Mucosa of descending colon (tissue), 3 donors: ENCODE results near the gene TMEM243. TPM values are rescaled to one million over a fixed set of nuclear protein-coding genes. Genes with fewer than 3 reads are reported as not detected.

Source experiments
- ATAC-seq: fragments of 200-7000 bp; cut with Tn5 transposase; one replicate; pipeline ENCODE4 v1.9.1; 2020; ENCODE audit warnings: mild to moderate bottlenecking, moderate library complexity
- DNase-seq, 3 donors: peaks; one replicate each; pipeline ENCODE4 v3.0.0-alpha.2; 2020
- H3K36me3 ChIP-seq: fragments of 200-600 bp; one replicate; pipeline ENCODE4 v1.8.0; 2021; ENCODE audit warnings: low read depth, mild to moderate bottlenecking
- H3K4me1 ChIP-seq: fragments of 200-600 bp; one replicate; pipeline ENCODE4 v1.8.0; 2021; ENCODE audit warnings: low read depth, mild to moderate bottlenecking
- H3K4me3 ChIP-seq: fragments of 200-600 bp; one replicate; pipeline ENCODE4 v1.8.0; 2021; ENCODE audit warnings: mild to moderate bottlenecking
- H3K9me3 ChIP-seq: fragments of 200-600 bp; one replicate; pipeline ENCODE4 v1.8.0; 2021; ENCODE audit warnings: mild to moderate bottlenecking
- intact Hi-C, 2 donors: fragments of 100-400 bp; cut with DNase I in 1 of 2; cut with micrococcal nuclease in 1 of 2; formaldehyde crosslinking; loops; one replicate each; pipeline versions ENCODE4 v1.11.0 to v1.11.1; 2022; cut with DNase I, micrococcal nuclease
- total RNA-seq, 3 donors: library from RNA; stranded (reverse); fragmentation: NEBNext Ultra II Directional in 2 of 3; extraction: Animal tissue kit (Norgen Biotek cat#: 25700) in 2 of 3; gene quantifications; one replicate each; pipeline versions ENCODE4 v1.2.1 to v1.2.4, GENCODE V29; 2021 to 2023
- TF ChIP-seq, protein P1 (sequence below): fragments of 200-600 bp; IDR thresholded peaks from one replicate; pipeline ENCODE4 v1.8.0; 2022; ENCODE audit warnings: antibody characterized with exemption, mild to moderate bottlenecking
- donor health status: DM: no; HTN: no; CAD: no; lungs with moderate emphysema.
- donor health status: DM: no; HTN: no; CAD: no.
- donor health status: DM: no; HTN: yes; CAD: no.

The TMEM243 gene
- total RNA-seq, 3 donors from 2014 or later = 13.8 to 17.5 (median 17.1) TPM

DNA sequence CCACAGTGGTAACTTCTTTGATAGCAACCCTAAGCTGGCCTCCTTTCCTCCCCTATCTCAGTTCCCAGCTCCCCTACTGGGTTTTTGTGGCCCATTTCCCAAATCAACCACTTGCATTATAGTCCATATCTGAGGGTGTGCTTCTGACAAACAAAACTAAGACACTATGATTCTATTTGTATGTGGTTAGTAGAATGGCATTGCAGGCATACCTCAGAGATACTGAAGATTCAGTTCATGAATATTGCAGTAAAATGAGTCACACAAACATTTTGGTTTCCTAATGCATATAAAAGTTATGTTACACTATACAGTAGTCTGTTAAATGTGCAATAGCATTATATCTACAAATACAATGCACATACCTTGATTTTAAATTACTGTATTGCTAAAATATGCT, 15.4 kb upstream of the TMEM243 start:
- ATAC-seq (no peak), DNase-seq (no peak)
- Histone ChIP-seq H3K9me3 (no peaks in the 10 kb centered on the region), H3K36me3 (no peaks in the 10 kb centered on the region), H3K4me1 (no peaks in the 10 kb centered on the region), H3K4me3 (no peak overlapping the region)
- TF ChIP-seq, protein P1, sequence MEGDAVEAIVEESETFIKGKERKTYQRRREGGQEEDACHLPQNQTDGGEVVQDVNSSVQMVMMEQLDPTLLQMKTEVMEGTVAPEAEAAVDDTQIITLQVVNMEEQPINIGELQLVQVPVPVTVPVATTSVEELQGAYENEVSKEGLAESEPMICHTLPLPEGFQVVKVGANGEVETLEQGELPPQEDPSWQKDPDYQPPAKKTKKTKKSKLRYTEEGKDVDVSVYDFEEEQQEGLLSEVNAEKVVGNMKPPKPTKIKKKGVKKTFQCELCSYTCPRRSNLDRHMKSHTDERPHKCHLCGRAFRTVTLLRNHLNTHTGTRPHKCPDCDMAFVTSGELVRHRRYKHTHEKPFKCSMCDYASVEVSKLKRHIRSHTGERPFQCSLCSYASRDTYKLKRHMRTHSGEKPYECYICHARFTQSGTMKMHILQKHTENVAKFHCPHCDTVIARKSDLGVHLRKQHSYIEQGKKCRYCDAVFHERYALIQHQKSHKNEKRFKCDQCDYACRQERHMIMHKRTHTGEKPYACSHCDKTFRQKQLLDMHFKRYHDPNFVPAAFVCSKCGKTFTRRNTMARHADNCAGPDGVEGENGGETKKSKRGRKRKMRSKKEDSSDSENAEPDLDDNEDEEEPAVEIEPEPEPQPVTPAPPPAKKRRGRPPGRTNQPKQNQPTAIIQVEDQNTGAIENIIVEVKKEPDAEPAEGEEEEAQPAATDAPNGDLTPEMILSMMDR = no peak
- intact Hi-C loops = loop anchor here in 1 of 2 donors (5.0 kb wide), 1 partner anchor 308 kb away; no protein-coding TSS in a partner anchor

DNA sequence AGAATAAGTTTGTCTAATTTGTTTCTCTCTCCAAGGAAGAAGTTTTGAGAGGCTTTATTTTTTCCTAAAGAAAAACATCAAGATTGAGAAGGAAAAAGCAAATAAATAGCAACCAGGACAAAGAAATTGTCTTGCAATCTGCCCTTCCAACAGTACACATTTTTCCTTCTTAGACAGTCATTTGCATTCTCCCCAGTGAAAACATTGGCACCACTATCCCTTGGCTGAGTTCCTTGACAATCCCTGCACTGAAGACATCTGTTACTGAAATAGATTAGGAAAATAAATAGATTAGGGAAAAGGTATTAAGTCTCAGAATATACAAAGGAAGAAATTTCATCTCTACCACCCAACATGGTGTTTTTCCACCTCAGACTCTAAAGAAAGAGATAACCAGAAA, 12.2 kb upstream of the TMEM243 start:
- Histone ChIP-seq H3K36me3 (no peaks in the 10 kb centered on the region), H3K9me3 (no peaks in the 10 kb centered on the region), H3K4me1 (no peaks in the 10 kb centered on the region), H3K4me3 (no peak overlapping the region)
- TF ChIP-seq, protein P1 = no peak
- ATAC-seq (no peak), DNase-seq (no peak)
- intact Hi-C loops = no loop called here

DNA sequence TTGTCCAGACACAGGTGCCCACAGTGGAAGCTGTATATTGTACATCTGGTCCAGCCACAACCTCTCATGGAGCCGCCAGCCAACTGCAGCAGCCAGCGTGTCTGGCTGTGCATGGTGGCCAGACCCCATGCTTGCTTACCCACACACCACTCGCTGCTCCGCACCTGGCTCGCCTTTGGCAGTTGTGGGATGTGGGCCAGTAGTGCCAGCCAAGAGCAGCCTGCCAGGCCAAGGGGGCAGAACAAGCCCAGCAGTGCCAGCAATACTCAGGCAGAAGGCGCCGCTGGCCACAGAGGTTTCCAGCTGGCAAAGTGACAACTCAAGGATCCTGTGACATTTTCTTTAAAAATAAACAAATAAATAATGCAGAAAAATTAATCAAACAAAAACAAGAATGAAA, 11.7 kb upstream of the TMEM243 start:
- ATAC-seq = no peak
- Histone ChIP-seq H3K36me3 (no peaks in the 10 kb centered on the region), H3K9me3 (no peaks in the 10 kb centered on the region), H3K4me1 (no peaks in the 10 kb centered on the region), H3K4me3 (no peak overlapping the region)
- DNase-seq = no peak
- intact Hi-C loops = no loop called here
- TF ChIP-seq, protein P1 = no peak

DNA sequence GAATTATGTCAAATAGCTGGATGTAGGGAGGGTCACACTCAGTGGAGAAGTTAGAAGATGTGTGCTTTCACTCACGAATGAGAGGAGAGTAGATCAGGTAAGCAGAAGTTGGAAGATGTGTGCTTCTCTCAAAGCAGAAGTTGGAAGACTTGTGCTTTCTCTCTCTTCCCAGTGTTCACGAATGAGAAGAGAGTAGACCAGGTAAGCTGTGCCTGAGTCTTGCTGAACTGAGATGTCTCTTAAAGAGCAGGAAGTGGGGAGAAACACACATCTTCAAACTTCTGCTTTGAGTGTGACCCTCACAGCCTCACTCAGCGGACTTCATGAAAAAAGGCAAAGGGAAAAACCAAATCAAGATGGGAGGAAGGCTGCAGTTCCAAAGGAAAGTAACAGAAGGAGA, 7.0 kb upstream of the TMEM243 start:
- ATAC-seq = no peak
- intact Hi-C loops = no loop called here

DNA sequence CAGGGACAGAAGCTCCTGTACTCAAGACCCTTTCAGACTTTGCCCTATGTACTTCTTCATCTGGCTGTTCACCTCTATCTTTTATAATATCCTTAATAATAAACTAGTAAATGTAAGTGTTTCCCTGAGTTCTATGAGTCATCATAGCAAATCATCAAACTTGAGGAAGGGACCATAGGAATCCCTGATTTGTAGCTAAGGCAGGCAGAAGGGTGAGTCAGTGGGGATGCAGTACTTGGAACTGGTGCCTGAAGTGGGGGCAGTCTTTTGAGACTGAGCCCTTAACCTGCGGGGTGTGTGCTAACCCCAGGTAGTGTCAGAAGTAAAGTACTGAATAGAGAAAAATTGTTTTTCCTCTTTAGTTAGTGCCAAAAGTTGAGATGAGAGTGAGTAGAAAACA, 6.2 kb upstream of the TMEM243 start:
- Histone ChIP-seq H3K9me3 (no peaks in the 10 kb centered on the region), H3K4me3 (no peak overlapping the region), H3K4me1 (no peaks in the 10 kb centered on the region), H3K36me3 (no peaks in the 10 kb centered on the region)
- intact Hi-C loops = no loop called here
- TF ChIP-seq, protein P1 = no peak
- DNase-seq = no peak
- no peak for ATAC-seq

More for the DNA sequence above, 7.0 kb upstream of the TMEM243 start:
- DNase-seq = no peak
- TF ChIP-seq, protein P1 = no peak
- Histone ChIP-seq H3K4me1 (no peaks in the 10 kb centered on the region), H3K36me3 (no peaks in the 10 kb centered on the region), H3K9me3 (no peaks in the 10 kb centered on the region), H3K4me3 (no peak overlapping the region)

DNA sequence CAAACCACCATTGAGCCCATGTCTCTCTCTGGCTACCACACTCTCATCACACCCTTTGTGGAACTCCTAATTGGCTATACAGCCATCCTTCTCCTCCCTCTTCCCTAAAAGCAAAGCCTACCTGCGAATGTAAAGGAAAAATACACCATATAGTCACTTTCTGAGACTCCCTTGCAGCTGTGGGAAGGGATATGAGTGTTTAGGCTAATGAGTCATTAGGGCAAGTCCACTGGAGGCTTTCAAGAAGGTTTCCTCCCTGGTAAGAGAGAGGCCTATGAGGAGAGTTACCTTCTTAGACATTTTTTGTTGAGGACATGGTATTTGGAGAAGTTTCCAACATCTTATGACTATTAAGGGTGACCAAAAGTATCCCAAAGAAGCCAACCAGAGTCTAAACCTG, 4.1 kb upstream of the TMEM243 start:
- Histone ChIP-seq H3K4me1 (no peaks in the 10 kb centered on the region), H3K4me3 (no peak overlapping the region), H3K9me3 (no peaks in the 10 kb centered on the region), H3K36me3 (no peaks in the 10 kb centered on the region)
- DNase-seq (no peak), ATAC-seq (no peak)
- intact Hi-C loops = no loop called here
- TF ChIP-seq, protein P1 = no peak
